B cell (primary cell): ENCODE data around the gene DENND6A.

Experiments used
- CTCF ChIP-seq: fragments of 200-600 bp; IDR thresholded peaks from one replicate; pipeline ENCODE4 v1.8.0; 2022; ENCODE audit warnings: antibody characterized with exemption, mild to moderate bottlenecking
- EZH2 ChIP-seq: IDR thresholded peaks from 2 replicates; pipeline ENCODE4 v1.6.1; 2012; ENCODE audit warnings: borderline replicate concordance, low read depth, mild to moderate bottlenecking, moderate library complexity, low read length; ENCODE audit not compliant: insufficient read depth, poor library complexity, severe bottlenecking

- TF ChIP-seq CTCF (no peak), EZH2 (no peak)
Observed at GRCh38 chr3:57726397-57726796, 33.5 kb upstream of the DENND6A start.
